GM12878 (cell line): ENCODE results near the gene COL25A1. TPM values are rescaled to one million over a fixed set of nuclear protein-coding genes. Genes with fewer than 3 reads are reported as not detected.

Experiments used
- ATAC-seq: fragments of 200-7000 bp; cut with Tn5 transposase; 3 replicates; pipeline ENCODE4 v1.9.1; 2020; ENCODE audit warnings: mild to moderate bottlenecking, moderate library complexity
- BruUV-seq: library from RNA; stranded (reverse); fragments of 400-500 nt; replicated peaks from 2 replicates; lab custom pipeline; 2021; lab: Mats Ljungman, UMichigan
- CTCF ChIA-PET: fragments of 300-600 bp; sonication (Branson Sonifier 250); formaldehyde crosslinking; extraction: SDS; loops from one replicate; lab custom pipeline; 2021; ENCODE audit warnings: inconsistent platforms; lab: Yijun Ruan, JAX
- POLR2A ChIA-PET: fragments of 350-600 bp; formaldehyde crosslinking; extraction: SDS; loops from one replicate; lab custom pipeline; 2021; ENCODE audit warnings: inconsistent platforms; lab: Charles Lee
- RAD21 ChIA-PET: fragments of 300-600 bp; sonication (Branson Sonifier 250); formaldehyde crosslinking; loops from one replicate; lab custom pipeline; 2023; ENCODE audit warnings: antibody characterized with exemption; ENCODE audit not compliant: unreplicated experiment; lab: Charles Lee
- SMC1A ChIA-PET: fragments of 300-600 bp; sonication (Branson Sonifier 250); formaldehyde crosslinking; loops from one replicate; lab custom pipeline; 2023; ENCODE audit not compliant: unreplicated experiment, uncharacterized antibody; lab: Charles Lee
- DNase-seq: peaks from one replicate; pipeline ENCODE4 v3.0.0-alpha.2; 2011; ENCODE audit warnings: low read depth, low spot score
- FAIRE-seq: peaks from 3 replicates; lab custom pipeline; 2011; peaks lifted over from hg19 to GRCh38; lab: Jason Lieb, UNC
- H2AFZ ChIP-seq: 2 replicates; pipeline ENCODE4 v1.6.0; 2011; ENCODE audit warnings: low read depth, low read length, control low read depth; ENCODE audit not compliant: control insufficient read depth
- H3K27ac ChIP-seq: 2 replicates; pipeline ENCODE4 v1.5.1; 2011; ENCODE audit warnings: control low read depth; ENCODE audit not compliant: control insufficient read depth, insufficient read depth
- H3K27me3 ChIP-seq, 2 experiments: replicated peaks in 1 of 2; 2 replicates each; pipeline versions ENCODE4 v1.6.0 to v1.6.1; 2011; ENCODE audit warnings: low read length in 1 of 2; ENCODE audit not compliant: control insufficient read depth in 2 of 2, insufficient read depth in 2 of 2
- H3K36me3 ChIP-seq, 2 experiments: 2 replicates each; pipeline ENCODE4 v1.5.1; 2011; ENCODE audit warnings: low read length in 1 of 2; ENCODE audit not compliant: control insufficient read depth in 2 of 2, insufficient read depth in 2 of 2
- H3K4me1 ChIP-seq: 2 replicates; pipeline ENCODE4 v1.6.1; 2011; ENCODE audit warnings: mild to moderate bottlenecking, low read length, moderate library complexity, mixed read lengths; ENCODE audit not compliant: control insufficient read depth, insufficient read depth
- H3K4me2 ChIP-seq: 2 replicates; pipeline ENCODE4 v1.6.0; 2011; ENCODE audit warnings: control low read depth; ENCODE audit not compliant: control insufficient read depth, insufficient read depth
- H3K4me3 ChIP-seq: fragments of 200-600 bp; sonication (generic); 2 replicates; pipeline ENCODE4 v1.5.1; 2016
- H3K79me2 ChIP-seq: 2 replicates; pipeline ENCODE4 v1.6.0; 2011; ENCODE audit warnings: low read length; ENCODE audit not compliant: control insufficient read depth, insufficient read depth
- H3K9ac ChIP-seq: 2 replicates; pipeline ENCODE4 v1.8.0; 2011; ENCODE audit warnings: low read length, control low read depth, mixed read lengths; ENCODE audit not compliant: control insufficient read depth, insufficient read depth
- H3K9me3 ChIP-seq: replicated peaks from 3 replicates; pipeline ENCODE4 v1.5.1; 2011; ENCODE audit warnings: mild to moderate bottlenecking, low read length; ENCODE audit not compliant: control insufficient read depth, insufficient read depth
- H4K20me1 ChIP-seq: 2 replicates; pipeline ENCODE4 v1.6.0; 2011; ENCODE audit not compliant: control insufficient read depth, insufficient read depth
- CEBPB ChIP-seq, 2 experiments: fragments of 150-350 bp in 1 of 2; IDR thresholded peaks; 2 replicates each; pipeline ENCODE4 v1.6.1; 2012 to 2014; ENCODE audit warnings: low read depth in 2 of 2, low read length in 2 of 2, borderline replicate concordance in 1 of 2, inconsistent platforms in 1 of 2
- JUNB ChIP-seq: IDR thresholded peaks from 2 replicates; pipeline ENCODE4 v1.6.1; 2016; ENCODE audit warnings: antibody characterized with exemption, mild to moderate bottlenecking
- MTA2 ChIP-seq: fragments of 450-650 bp; IDR thresholded peaks from 2 replicates; pipeline ENCODE4 v1.6.1; 2016; ENCODE audit warnings: low read depth, mild to moderate bottlenecking, moderate library complexity
- MXI1 ChIP-seq: fragments of 150-350 bp; IDR thresholded peaks from 2 replicates; pipeline ENCODE4 v1.6.1; 2011; ENCODE audit warnings: low read depth, mild to moderate bottlenecking, inconsistent platforms, low read length, improper control_type of control experiment
- RB1 ChIP-seq: fragments of 450-650 bp; formaldehyde crosslinking; IDR thresholded peaks from 2 replicates; pipeline ENCODE4 v1.6.1; 2017; ENCODE audit warnings: mild to moderate bottlenecking, borderline replicate concordance
- SMC3 ChIP-seq: IDR thresholded peaks from 2 replicates; pipeline ENCODE4 v1.6.1; 2011; ENCODE audit warnings: low read length, improper control_type of control experiment, borderline replicate concordance
- SP1 ChIP-seq: IDR thresholded peaks from one replicate; pipeline ENCODE4 v1.6.1; 2011; ENCODE audit warnings: low read depth, low read length
- SRF ChIP-seq, 2 experiments: IDR thresholded peaks; 2 replicates each; pipeline ENCODE4 v1.6.1; 2011; ENCODE audit warnings: low read depth in 2 of 2, low read length in 2 of 2, mild to moderate bottlenecking in 1 of 2, moderate library complexity in 1 of 2
- SUZ12 ChIP-seq: fragments of 200-600 bp; sonication (generic); IDR thresholded peaks from one replicate; pipeline ENCODE4 v1.6.1; 2018; ENCODE audit warnings: antibody characterized with exemption, mild to moderate bottlenecking; ENCODE audit not compliant: unreplicated experiment
- WGBS: methylation state at CpG from one replicate; pipeline ENCODE4 v1.1.6; 2016; ENCODE audit warnings: low lambda C conversion rate; ENCODE audit not compliant: insufficient replicate concordance, insufficient coverage; ENCODE audit errors: missing lambda C conversion rate; 5-methylcytosine and 5-hydroxymethylcytosine counted together
- in situ Hi-C: fragments of 300-500 bp; cut with MboI; formaldehyde crosslinking; loops from 9 replicates; pipeline ENCODE4 v1.14.3; 2018; ENCODE audit warnings: mixed read lengths
- intact Hi-C: fragments of 100-400 bp; cut with micrococcal nuclease; formaldehyde crosslinking; loops from one replicate; pipeline ENCODE4 v1.14.2; 2022; ENCODE audit not compliant: unreplicated experiment
- polyA plus RNA-seq, 11 experiments: library from polyadenylated mRNA; depleted of rRNA in 4 of 11; unstranded in 6 of 11; stranded (reverse) in 5 of 11; fragments of >200 nt; fragmentation: Nextera tagmentation in 4 of 11; fragmentation: Illumina TruSeq in 1 of 11; extraction: Ambion mirVana in 4 of 11; extraction: Trizol in 1 of 11; gene quantifications; 1 replicate in 1 of 11; 2 replicates in 10 of 11; pipeline versions ENCODE4 v1.2.1 to v1.2.3, GENCODE V29; 2011 to 2016; ENCODE audit warnings: inconsistent platforms in 2 of 11, missing spikeins in 2 of 11, low read depth in 1 of 11
- total RNA-seq, 4 experiments: library from RNA; depleted of rRNA in 3 of 4; stranded (reverse); fragments of >200 nt in 3 of 4; fragmentation: Illumina TruSeq in 1 of 4; extraction: Trizol in 1 of 4; gene quantifications; 2 replicates each; pipeline versions ENCODE4 v1.2.1 to v1.2.3, GENCODE V29; 2013 to 2021
- TF ChIP-seq, protein P1 (sequence below): fragments of 450-650 bp; IDR thresholded peaks from 2 replicates; pipeline ENCODE4 v1.6.1; 2017; ENCODE audit warnings: mild to moderate bottlenecking
- TF ChIP-seq, protein P2 (sequence below): IDR thresholded peaks from 2 replicates; pipeline ENCODE4 v1.6.1; 2012; ENCODE audit warnings: mild to moderate bottlenecking, low read depth, low read length

The COL25A1 gene
- total and polyA plus RNA-seq, 10 of the 15 experiments (the other 5 are each of a cell fraction or from before 2014, with no cell fraction given) = 0.01 to 0.26 (median 0.12) TPM; not detected in 6

DNA sequence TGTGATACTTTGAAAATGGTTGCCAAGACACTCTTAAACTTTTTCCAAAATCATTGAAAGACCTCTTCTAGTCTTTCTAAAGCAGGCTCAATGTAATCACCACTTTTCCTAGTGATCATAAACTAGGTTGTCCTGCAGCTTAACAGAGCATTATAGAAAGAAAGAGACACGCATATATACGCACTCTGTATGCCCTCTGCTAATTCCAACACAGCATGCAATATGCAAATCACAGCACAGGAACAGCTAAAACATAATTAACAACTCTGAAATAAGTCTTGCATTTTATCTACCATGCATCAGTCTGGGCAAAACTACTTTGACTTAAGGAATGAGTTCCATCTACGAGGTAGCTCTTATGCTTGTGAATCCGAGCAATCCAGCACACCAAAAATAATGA, 94.6 kb downstream of the COL25A1 start:
- no peak overlapping the region for H3K4me3 ChIP-seq
- no peaks in the 10 kb centered on the region for H3K36me3 ChIP-seq
- H3K4me1 ChIP-seq = no peaks in the 10 kb centered on the region
- intact Hi-C loops (no loop called here), in situ Hi-C loops (no loop called here)
- no peak overlapping the region for H3K9ac ChIP-seq
- H3K4me2 ChIP-seq = no peak overlapping the region
- H4K20me1 ChIP-seq = no peaks in the 10 kb centered on the region
- no peak for DNase-seq
- no peak for ATAC-seq
- TF ChIP-seq JUNB = no peak
- TF ChIP-seq, protein P1, sequence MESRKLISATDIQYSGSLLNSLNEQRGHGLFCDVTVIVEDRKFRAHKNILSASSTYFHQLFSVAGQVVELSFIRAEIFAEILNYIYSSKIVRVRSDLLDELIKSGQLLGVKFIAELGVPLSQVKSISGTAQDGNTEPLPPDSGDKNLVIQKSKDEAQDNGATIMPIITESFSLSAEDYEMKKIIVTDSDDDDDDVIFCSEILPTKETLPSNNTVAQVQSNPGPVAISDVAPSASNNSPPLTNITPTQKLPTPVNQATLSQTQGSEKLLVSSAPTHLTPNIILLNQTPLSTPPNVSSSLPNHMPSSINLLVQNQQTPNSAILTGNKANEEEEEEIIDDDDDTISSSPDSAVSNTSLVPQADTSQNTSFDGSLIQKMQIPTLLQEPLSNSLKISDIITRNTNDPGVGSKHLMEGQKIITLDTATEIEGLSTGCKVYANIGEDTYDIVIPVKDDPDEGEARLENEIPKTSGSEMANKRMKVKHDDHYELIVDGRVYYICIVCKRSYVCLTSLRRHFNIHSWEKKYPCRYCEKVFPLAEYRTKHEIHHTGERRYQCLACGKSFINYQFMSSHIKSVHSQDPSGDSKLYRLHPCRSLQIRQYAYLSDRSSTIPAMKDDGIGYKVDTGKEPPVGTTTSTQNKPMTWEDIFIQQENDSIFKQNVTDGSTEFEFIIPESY = no peak
- no peak for TF ChIP-seq SP1
- TF ChIP-seq MXI1 = no peak
- no peaks in the 10 kb centered on the region for H3K27me3 ChIP-seq
- no peak overlapping the region for H2AFZ ChIP-seq
- H3K79me2 ChIP-seq = no peaks in the 10 kb centered on the region
- WGBS = 16% methylated on average over 4 of the region's 4 CpGs
- no peak for FAIRE-seq
- ChIA-PET CTCF (interaction anchor here (0.6 to 1.5 kb wide), 3 partner anchors 82 to 91 kb away, joined by 3 read pairs; no protein-coding TSS in a partner anchor), POLR2A (no interaction called here), SMC1A (interaction anchor here (0.9 to 1.5 kb wide), 6 partner anchors 11 to 88 kb away, joined by 3 to 4 read pairs (median 3); no protein-coding TSS in a partner anchor), RAD21 (interaction anchor here (1.7 kb wide), 1 partner anchor 86 kb away, joined by 6 read pairs; no protein-coding TSS in a partner anchor)
- BruUV-seq = no TSS peak
- H3K9me3 ChIP-seq = no peaks in the 10 kb centered on the region
- H3K27ac ChIP-seq = no peak overlapping the region

- ATAC-seq (peak; percentile 60), FAIRE-seq (no peak), DNase-seq (no peak)
- Histone ChIP-seq H3K27me3 (no peaks in the 10 kb centered on the region), H3K79me2 (no peaks in the 10 kb centered on the region), H3K4me3 (no peak overlapping the region), H3K9me3 (no peaks in the 10 kb centered on the region), H3K36me3 (no peaks in the 10 kb centered on the region), H3K9ac (no peak overlapping the region), H3K27ac (no peak overlapping the region), H3K4me1 (no peaks in the 10 kb centered on the region), H2AFZ (no peak overlapping the region), H4K20me1 (no peaks in the 10 kb centered on the region), H3K4me2 (no peak overlapping the region)
- in situ Hi-C loops = no loop called here
- no TSS peak for BruUV-seq
- SMC1A ChIA-PET = interaction anchor here (0.9 to 1.5 kb wide), 5 partner anchors 15 to 89 kb away, joined by 3 to 4 read pairs (median 3); no protein-coding TSS in a partner anchor
- RAD21 ChIA-PET = interaction anchor here (1.7 kb wide), 1 partner anchor 86 kb away, joined by 6 read pairs; no protein-coding TSS in a partner anchor
- CTCF ChIA-PET = interaction anchor here (0.8 to 1.6 kb wide), 5 partner anchors 59 to 88 kb away, joined by 3 to 6 read pairs (median 3); no protein-coding TSS in a partner anchor
- intact Hi-C loops = no loop called here
- WGBS = 64% methylated on average over 1 of the region's 1 CpG
- POLR2A ChIA-PET = interaction anchor here (0.6 kb wide), 1 partner anchor 398 kb away, joined by 3 read pairs; no protein-coding TSS in a partner anchor
- TF ChIP-seq SRF (IDR thresholded peaks at IDR 0.05; ENCODE audit: low read depth in 2 of 2, low read length in 2 of 2) = no peak
- no peak for TF ChIP-seq CEBPB (IDR thresholded peaks at IDR 0.05; ENCODE audit: borderline replicate concordance in 1 of 2, low read depth in 2 of 2, low read length in 2 of 2)
- no peak for TF ChIP-seq SUZ12
- TF ChIP-seq, protein P2, sequence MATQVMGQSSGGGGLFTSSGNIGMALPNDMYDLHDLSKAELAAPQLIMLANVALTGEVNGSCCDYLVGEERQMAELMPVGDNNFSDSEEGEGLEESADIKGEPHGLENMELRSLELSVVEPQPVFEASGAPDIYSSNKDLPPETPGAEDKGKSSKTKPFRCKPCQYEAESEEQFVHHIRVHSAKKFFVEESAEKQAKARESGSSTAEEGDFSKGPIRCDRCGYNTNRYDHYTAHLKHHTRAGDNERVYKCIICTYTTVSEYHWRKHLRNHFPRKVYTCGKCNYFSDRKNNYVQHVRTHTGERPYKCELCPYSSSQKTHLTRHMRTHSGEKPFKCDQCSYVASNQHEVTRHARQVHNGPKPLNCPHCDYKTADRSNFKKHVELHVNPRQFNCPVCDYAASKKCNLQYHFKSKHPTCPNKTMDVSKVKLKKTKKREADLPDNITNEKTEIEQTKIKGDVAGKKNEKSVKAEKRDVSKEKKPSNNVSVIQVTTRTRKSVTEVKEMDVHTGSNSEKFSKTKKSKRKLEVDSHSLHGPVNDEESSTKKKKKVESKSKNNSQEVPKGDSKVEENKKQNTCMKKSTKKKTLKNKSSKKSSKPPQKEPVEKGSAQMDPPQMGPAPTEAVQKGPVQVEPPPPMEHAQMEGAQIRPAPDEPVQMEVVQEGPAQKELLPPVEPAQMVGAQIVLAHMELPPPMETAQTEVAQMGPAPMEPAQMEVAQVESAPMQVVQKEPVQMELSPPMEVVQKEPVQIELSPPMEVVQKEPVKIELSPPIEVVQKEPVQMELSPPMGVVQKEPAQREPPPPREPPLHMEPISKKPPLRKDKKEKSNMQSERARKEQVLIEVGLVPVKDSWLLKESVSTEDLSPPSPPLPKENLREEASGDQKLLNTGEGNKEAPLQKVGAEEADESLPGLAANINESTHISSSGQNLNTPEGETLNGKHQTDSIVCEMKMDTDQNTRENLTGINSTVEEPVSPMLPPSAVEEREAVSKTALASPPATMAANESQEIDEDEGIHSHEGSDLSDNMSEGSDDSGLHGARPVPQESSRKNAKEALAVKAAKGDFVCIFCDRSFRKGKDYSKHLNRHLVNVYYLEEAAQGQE = no peak
- TF ChIP-seq SMC3 = no peak
- no peak for TF ChIP-seq MTA2
- no peak for TF ChIP-seq RB1
Measured at GRCh38 chr4:109207061-109207460, 95.4 kb downstream of the COL25A1 start.
